Esophagus squamous epithelium (tissue), 5 donors: Measurements from ENCODE around the gene LIMCH1. TPM values are rescaled to one million over a fixed set of nuclear protein-coding genes. Genes with fewer than 3 reads are reported as not detected.

Source experiments
- DNase-seq: peaks from one replicate; lab custom pipeline; 2025; lab: John Stamatoyannopoulos, UW
- H3K27ac ChIP-seq, 4 donors: fragments of 200-600 bp; sonication (generic); one replicate each; pipeline ENCODE4 v1.5.1; 2016 to 2019; ENCODE audit warnings: mild to moderate bottlenecking in 1 of 4
- H3K27me3 ChIP-seq, 4 donors: fragments of 200-600 bp; sonication (generic); 1 replicate in 3 of 4; 2 replicates in 1 of 4; pipeline versions ENCODE4 v1.5.1 to v1.6.0; 2017 to 2021; ENCODE audit warnings: antibody characterized with exemption in 1 of 4
- H3K36me3 ChIP-seq, 3 donors: fragments of 200-600 bp; sonication (generic); one replicate each; pipeline ENCODE4 v1.5.1; 2016 to 2019
- H3K4me1 ChIP-seq, 3 donors: fragments of 200-600 bp; sonication (generic); one replicate each; pipeline ENCODE4 v1.5.1; 2017 to 2019
- H3K4me3 ChIP-seq, 4 donors: fragments of 200-600 bp; sonication (generic); 1 replicate in 3 of 4; 2 replicates in 1 of 4; pipeline ENCODE4 v1.5.1; 2016 to 2019; ENCODE audit warnings: mild to moderate bottlenecking in 2 of 4, moderate library complexity in 1 of 4
- H3K9me3 ChIP-seq, 3 donors: fragments of 200-600 bp; sonication (generic); one replicate each; pipeline ENCODE4 v1.5.1; 2016 to 2019
- CTCF ChIP-seq, 6 experiments: fragments of 450-650 bp in 4 of 6; fragments of 200-600 bp in 2 of 6; sonication (generic) in 2 of 6; IDR thresholded peaks; one replicate each; pipeline ENCODE4 v1.5.1; 2016 to 2019; ENCODE audit warnings: antibody characterized with exemption in 6 of 6, mild to moderate bottlenecking in 4 of 6, moderate library complexity in 4 of 6
- POLR2A ChIP-seq, 4 donors: fragments of 450-650 bp; IDR thresholded peaks; one replicate each; pipeline ENCODE4 v1.6.1; 2017; ENCODE audit warnings: antibody characterized with exemption in 4 of 4, mild to moderate bottlenecking in 4 of 4, moderate library complexity in 3 of 4
- WGBS, 2 donors: methylation state at CpG; one replicate each; pipeline ENCODE4 v1.1.5; 2018; 5-methylcytosine and 5-hydroxymethylcytosine counted together
- intact Hi-C: fragments of 100-400 bp; cut with DNase I; formaldehyde crosslinking; loops from one replicate; pipeline ENCODE4 v1.15.0; 2022
- total RNA-seq, 4 donors: library from RNA; depleted of rRNA; stranded (reverse); fragments of >200 nt; gene quantifications; one replicate each; pipeline ENCODE4 v1.1.0, GENCODE V29; 2016
- donor health status: DM: yes; HTN: yes; CAD: no.

Gene LIMCH1
- total RNA-seq, 4 donors from 2014 or later, result 9.8 to 19.1 (median 13.1) TPM

DNA sequence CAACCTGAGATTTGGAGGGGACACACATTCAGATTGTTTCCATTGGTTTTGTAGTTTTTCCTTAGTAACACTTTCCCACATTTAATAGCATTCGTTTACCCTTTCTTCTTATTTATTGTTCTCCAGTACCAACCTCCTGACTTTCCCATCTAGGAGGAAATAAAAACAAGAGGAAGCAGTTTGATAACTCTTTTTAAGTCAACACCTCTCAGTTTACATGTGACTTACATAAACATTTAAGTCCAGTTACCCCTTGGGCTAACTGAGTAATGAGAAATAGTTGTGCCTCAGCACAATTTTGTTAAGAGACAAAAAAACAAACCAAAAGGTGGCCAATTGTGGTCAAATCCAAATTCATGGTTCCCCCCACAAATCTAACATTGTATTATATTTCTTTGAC, 175.8 kb downstream of the LIMCH1 start:
- H3K9me3 ChIP-seq, result no peaks in the 10 kb centered on the region
- no peak for TF ChIP-seq CTCF (IDR thresholded peaks at IDR 0.05)
- TF ChIP-seq POLR2A (IDR thresholded peaks at IDR 0.05), result no peak
- peaks cover 0 to 17% (median 0%) of the 10 kb centered on the region in 4 donors for H3K27me3 ChIP-seq
- 70 to 82% methylated on average over 1 of the region's 1 CpG for WGBS, 2 donors
- DNase-seq, result no peak
- no peak overlapping the region for H3K4me3 ChIP-seq
- no peaks in the 10 kb centered on the region for H3K4me1 ChIP-seq
- H3K36me3 ChIP-seq, result no peaks in the 10 kb centered on the region
- intact Hi-C loops, result no loop called here
- H3K27ac ChIP-seq, result no peak overlapping the region

DNA sequence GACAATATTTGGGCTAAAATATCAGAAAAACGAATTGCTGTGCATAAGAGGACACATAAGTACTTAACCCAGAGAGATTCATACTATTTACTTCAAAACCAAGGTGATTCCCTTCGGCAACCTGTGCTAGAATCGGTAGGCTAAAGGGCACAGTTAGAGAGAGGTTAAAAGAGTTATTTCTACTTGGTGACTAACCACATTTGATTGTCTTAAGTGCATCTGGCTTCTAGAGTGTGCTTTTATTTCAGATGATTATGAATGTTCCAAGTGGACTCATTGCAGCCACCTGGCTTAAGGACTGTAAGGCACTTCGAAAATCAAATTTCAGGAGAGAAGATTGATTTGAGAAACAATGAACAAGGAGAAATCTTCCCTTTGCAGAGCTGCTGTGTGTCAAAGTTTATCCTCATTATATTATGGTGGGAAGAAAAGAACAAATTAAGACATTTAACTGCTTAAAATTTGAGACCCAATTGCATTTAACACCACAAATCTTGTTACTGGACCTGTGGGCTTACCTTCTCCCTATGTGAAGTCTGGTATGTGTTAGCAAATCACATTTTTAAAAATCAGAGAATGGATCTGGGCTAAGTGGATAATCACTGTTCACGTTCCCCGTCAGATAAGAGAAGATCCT, 176.5 kb downstream of the LIMCH1 start:
- Histone ChIP-seq H3K27ac (no peak overlapping the region), H3K4me1 (no peaks in the 10 kb centered on the region), H3K4me3 (no peak overlapping the region), H3K27me3 (peaks cover 0 to 17% (median 0%) of the 10 kb centered on the region in 4 donors), H3K9me3 (no peaks in the 10 kb centered on the region), H3K36me3 (no peaks in the 10 kb centered on the region)
- WGBS, 2 donors, result 72 to 75% methylated on average over 6 of the region's 6 CpGs
- TF ChIP-seq CTCF (IDR thresholded peaks at IDR 0.05) (no peak), POLR2A (IDR thresholded peaks at IDR 0.05) (no peak)
- DNase-seq, result no peak
- intact Hi-C loops, result no loop called here

- no peak for DNase-seq
- TF ChIP-seq POLR2A (IDR thresholded peaks at IDR 0.05), result no peak
- TF ChIP-seq CTCF (IDR thresholded peaks at IDR 0.05), result no peak
- H3K9me3 ChIP-seq, result no peaks in the 10 kb centered on the region
- H3K4me1 ChIP-seq, result no peaks in the 10 kb centered on the region
- peaks cover 0 to 22% (median 0%) of the 10 kb centered on the region in 4 donors for H3K27me3 ChIP-seq
- H3K4me3 ChIP-seq, result no peak overlapping the region
- WGBS, 2 donors, result 68 to 70% methylated on average over 1 of the region's 1 CpG
- no peak overlapping the region for H3K27ac ChIP-seq
- H3K36me3 ChIP-seq, result no peaks in the 10 kb centered on the region
- intact Hi-C loops, result no loop called here
These were observed 177.2 kb downstream of the LIMCH1 start for GRCh38 chr4:41715155-41715554.

GRCh38 chr4:41718907-41719306, 180.9 kb downstream of the LIMCH1 start:
- H3K36me3 ChIP-seq, result no peaks in the 10 kb centered on the region
- TF ChIP-seq POLR2A (IDR thresholded peaks at IDR 0.05), result no peak
- TF ChIP-seq CTCF (IDR thresholded peaks at IDR 0.05), result no peak
- H3K27me3 ChIP-seq, result peaks cover 0 to 41% (median 0%) of the 10 kb centered on the region in 4 donors
- no peaks in the 10 kb centered on the region for H3K4me1 ChIP-seq
- intact Hi-C loops, result no loop called here
- H3K4me3 ChIP-seq, result no peak overlapping the region
- H3K9me3 ChIP-seq, result no peaks in the 10 kb centered on the region
- DNase-seq, result no peak
- no peak overlapping the region for H3K27ac ChIP-seq

DNA sequence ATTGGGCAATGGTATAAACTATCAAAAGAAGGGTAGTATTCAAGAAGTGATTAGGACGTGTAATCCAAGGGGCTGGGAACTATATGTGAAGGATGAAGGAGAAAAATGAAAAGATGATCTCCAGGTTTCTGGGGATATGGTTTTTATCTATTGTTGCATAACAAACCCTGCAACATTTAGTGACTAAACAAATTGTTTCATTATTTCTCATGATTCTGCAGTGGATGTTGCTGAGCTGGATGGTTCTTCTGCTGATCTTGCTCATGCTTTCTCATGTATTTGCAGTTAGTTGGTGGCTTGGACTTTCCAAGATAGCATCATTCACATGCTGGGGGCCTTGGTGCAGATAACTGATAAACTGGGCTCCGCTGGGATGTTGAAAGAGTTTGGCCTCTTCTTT, 181.5 kb downstream of the LIMCH1 start:
- no peak for TF ChIP-seq CTCF (IDR thresholded peaks at IDR 0.05)
- TF ChIP-seq POLR2A (IDR thresholded peaks at IDR 0.05), result no peak

More for the DNA sequence above, 181.5 kb downstream of the LIMCH1 start:
- Histone ChIP-seq H3K4me3 (no peak overlapping the region), H3K4me1 (no peaks in the 10 kb centered on the region), H3K27me3 (peaks cover 0 to 42% (median 0%) of the 10 kb centered on the region in 4 donors), H3K36me3 (no peaks in the 10 kb centered on the region), H3K9me3 (no peaks in the 10 kb centered on the region), H3K27ac (no peak overlapping the region)
- intact Hi-C loops, result no loop called here
- DNase-seq, result no peak
- 60 to 93% methylated on average over 2 of the region's 2 CpGs for WGBS, 2 donors
